Left renal cortex interstitium (tissue), 4 donors: Measurements from ENCODE around the gene PIGT. TPM values are rescaled to one million over a fixed set of nuclear protein-coding genes. Genes with fewer than 3 reads are reported as not detected.

Source experiments
- DNase-seq, 4 donors: peaks; one replicate each; pipeline ENCODE4 v3.0.0-alpha.2; 2013; ENCODE audit warnings: low read depth in 4 of 4, low spot score in 2 of 4, missing footprints in 1 of 4
- polyA plus RNA-seq, 4 donors: library from polyadenylated mRNA; unstranded; fragments of 120-200 nt; gene quantifications; one replicate each; pipeline ENCODE4 v1.2.1, GENCODE V29; 2013; ENCODE audit not compliant: insufficient read length in 4 of 4

Gene PIGT
- polyA plus RNA-seq = 100 to 1,000 TPM in 2 of 4 donors, 10 to 100 TPM in 2; 91.4 to 116 (median 102) TPM

DNA sequence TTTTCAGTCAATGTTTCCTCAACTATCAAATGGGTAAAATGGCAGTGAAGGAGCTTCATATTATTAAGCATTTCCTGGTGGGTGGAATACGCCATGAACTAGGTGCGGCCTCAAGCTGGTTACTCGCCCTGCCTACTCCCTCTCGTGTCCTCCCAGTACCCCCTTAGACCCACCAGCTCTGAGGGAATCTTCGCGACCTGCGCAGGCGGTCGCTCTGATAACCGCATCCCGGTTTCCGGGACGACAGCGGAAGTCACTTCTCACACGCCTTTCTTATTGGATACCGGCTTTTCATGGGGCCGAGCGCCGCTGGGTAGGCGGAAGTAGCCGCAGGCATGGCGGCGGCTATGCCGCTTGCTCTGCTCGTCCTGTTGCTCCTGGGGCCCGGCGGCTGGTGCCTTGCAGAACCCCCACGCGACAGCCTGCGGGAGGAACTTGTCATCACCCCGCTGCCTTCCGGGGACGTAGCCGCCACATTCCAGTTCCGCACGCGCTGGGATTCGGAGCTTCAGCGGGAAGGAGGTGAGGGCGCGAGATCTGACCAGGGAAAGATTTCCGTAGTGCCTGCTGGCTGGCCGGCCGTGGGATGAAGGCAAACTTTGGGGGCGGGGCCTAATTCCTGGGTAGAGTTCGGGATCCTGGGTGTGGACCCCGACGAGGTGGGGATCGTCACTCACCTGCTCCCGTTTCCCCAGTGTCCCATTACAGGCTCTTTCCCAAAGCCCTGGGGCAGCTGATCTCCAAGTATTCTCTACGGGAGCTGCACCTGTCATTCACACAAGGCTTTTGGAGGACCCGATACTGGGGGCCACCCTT lies at the start of gene PIGT:
Gene PIGT, plus strand, starts transcription at position 320 of the 816 bp plus-strand sequence. Its CDS starts 16 bp downstream, at position 336.
- DNase-seq = peak in 3 of 4 donors; percentile 51 to 74 (median 61)

GRCh38 chr20:45366192-45366591 lies 49.7 kb upstream of the PIGT start:
- no peak for DNase-seq

- DNase-seq = no peak
Measured at GRCh38 chr20:45366631-45367030, 49.3 kb upstream of the PIGT start.

GRCh38 chr20:45367126-45367525 lies 48.8 kb upstream of the PIGT start:
- no peak for DNase-seq

DNA sequence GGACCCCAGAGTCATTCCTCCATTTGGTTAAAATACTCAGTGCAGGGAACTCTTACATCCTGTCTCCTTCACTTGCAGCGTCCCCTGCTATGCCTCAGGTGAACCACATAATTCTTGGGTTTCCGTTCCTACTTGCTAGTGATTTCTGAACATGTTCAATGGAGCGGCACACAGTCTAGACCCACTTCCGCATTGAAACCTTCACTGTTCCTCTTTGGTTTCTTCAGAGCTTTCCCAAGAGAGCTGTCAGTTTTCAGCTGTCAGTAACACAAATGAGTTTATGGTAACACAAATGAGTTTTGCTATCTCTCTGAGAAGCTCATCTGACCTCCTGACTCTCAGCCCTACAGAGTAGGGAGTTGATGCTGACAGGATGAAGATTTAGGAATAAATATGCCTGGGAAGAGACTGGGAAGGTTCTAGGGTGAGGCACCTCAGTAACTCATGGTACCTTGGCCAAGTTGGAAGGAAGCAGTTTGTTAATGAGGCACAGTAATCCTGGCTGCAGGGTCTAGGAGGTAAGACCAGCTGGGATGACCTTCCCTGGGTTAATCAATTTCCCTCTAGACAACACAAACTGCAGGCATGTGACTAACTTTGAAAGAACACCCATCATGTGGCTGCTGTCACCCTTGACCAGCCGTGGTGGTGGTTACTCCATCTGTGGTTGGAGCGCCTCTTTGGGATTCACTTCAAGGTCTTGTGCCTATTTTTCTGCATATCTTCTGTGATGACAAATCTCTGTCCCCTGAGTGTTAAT lies 47.5 kb upstream of the PIGT start:
- no peak for DNase-seq

DNA sequence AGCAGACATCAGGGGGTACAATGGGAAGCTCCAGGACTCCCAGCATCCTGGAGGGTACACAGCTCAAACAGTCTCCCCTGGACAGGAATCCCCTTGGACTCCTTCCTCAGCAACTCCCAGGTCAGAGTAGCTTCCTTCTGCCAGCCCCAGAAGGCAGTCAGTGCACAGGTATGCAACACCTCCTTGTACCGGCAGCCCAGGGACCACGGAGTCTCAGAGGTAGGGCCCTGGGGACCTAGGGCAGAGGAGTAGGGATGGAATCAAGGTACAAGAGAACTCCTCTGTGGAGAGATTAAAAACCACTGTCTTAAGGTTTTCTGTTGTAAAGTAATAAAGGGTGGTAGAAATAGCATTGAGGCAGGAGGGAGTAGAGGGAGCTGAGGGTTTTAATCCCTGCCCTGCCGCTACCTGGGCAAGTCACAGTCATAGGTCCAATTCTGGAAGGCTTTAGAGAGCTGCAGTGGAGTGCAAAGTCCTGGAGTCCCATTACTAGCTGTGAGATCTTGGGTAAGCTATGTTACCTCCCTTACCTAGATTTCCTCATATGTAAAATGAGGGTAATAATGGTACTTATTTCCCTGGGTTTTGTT lies 45.3 kb upstream of the PIGT start:
- no peak for DNase-seq

DNA sequence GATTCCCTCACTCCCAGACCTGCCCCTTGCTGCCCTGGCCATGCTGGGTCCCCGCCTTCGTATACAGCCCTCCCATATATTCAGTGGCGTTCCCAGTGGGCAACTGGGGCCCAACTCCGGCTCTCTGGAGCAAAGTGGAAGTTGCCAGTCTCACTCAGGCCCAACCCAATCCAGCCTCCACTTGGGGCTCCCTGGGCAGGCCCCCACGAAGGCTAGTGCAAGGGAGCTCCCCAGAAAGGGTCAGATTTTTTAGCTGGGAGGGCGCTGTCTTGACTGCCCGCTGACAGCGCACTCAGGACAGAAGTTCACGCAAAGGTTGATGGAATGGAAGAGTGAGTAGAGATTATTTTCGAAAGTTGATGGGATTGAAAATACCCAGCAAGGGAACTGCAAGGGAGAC lies 43.7 kb upstream of the PIGT start:
- DNase-seq = no peak

DNA sequence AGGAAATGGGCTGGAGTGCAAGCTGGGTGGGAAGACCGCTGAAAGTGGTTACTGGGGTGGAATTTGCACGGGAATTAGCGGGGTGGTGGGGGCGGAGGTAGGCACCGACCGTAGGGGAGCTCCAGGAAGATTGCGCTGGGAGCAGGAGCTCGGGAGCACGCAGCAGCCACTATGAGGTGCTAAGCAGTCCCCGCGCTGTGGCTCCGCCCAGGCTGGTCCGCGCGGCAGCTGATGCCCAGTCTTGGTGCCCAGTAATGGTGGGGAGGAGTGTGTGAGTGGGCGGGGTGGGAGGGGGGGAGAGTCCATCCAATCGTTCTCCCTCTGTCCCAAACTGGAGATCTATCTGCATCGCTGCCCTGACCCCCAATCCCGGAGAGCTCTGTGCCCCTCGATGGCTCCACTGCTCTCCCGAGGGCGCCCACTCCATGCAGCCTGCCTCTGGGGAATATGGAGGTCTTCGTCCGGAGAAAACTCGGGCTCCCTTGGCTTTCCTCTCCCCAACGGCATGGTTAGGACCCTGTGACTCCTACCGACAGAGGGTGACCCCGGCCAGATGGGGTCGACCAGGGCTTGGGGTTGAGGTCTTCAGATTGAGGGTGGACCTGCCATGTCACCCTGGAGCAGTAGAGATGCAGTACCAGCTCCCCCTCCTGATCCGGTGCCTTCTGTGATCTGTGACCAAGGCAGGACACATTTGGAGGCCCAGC lies 43.1 kb upstream of the PIGT start:
- no peak for DNase-seq

- peak in 2 of 4 donors; percentile 64 to 76 for DNase-seq
Measured at GRCh38 chr20:45373353-45374100, 42.4 kb upstream of the PIGT start.

DNA sequence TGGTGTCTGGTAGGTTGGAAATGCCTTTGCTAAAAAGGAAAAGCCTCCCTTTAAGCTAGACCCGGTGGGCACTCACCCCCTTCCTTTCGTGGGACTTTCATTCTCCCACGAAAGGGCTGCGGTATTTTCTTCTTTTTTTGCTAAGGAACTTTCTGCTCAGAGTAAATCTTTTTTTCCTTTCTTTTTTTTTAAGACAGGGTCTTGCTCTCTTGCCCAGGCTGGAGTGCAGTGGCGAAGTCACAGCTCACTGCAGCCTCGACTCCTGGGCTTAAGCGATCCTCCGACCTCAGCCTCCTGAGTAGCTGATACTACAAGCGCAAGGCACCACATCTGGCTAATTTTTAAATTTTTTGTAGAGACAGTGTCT lies 41.9 kb upstream of the PIGT start:
- no peak for DNase-seq

GRCh38 chr20:45374966-45375365 lies 41.0 kb upstream of the PIGT start:
- DNase-seq = no peak

- no peak for DNase-seq
Measured at GRCh38 chr20:45377269-45377668, 38.7 kb upstream of the PIGT start.

GRCh38 chr20:45378191-45378590 lies 37.8 kb upstream of the PIGT start, which contains the start of gene TP53TG5:
TP53TG5 (minus strand) TSS chr20:45378325; CDS start chr20:45378236, 89 bp downstream.
- DNase-seq = no peak

- DNase-seq = no peak
Measured at GRCh38 chr20:45387274-45387673, 28.7 kb upstream of the PIGT start.

- no peak for DNase-seq
Measured at GRCh38 chr20:45390931-45391330, 25.0 kb upstream of the PIGT start.

DNA sequence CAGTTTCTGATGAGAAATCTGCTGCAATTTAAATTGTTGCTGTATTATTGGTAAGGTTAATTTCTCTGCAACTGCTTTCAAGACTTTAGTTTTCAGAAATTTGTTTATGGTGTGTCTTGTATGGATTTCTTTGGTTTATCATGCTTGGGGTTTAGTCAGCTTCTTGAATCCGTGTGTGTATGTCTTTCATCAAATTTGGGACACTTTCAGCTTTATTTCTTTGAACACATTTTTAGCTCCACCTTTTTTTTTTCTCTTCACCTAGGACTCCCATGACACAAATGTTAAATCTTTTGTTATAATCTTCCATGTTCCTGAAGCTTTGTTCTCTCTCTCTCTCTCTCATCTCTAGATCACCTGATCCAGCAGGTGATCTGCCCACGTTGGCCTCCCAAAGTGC lies 24.4 kb upstream of the PIGT start:
- no peak for DNase-seq

- no peak for DNase-seq
Measured at GRCh38 chr20:45392733-45393132, 23.2 kb upstream of the PIGT start.

DNA sequence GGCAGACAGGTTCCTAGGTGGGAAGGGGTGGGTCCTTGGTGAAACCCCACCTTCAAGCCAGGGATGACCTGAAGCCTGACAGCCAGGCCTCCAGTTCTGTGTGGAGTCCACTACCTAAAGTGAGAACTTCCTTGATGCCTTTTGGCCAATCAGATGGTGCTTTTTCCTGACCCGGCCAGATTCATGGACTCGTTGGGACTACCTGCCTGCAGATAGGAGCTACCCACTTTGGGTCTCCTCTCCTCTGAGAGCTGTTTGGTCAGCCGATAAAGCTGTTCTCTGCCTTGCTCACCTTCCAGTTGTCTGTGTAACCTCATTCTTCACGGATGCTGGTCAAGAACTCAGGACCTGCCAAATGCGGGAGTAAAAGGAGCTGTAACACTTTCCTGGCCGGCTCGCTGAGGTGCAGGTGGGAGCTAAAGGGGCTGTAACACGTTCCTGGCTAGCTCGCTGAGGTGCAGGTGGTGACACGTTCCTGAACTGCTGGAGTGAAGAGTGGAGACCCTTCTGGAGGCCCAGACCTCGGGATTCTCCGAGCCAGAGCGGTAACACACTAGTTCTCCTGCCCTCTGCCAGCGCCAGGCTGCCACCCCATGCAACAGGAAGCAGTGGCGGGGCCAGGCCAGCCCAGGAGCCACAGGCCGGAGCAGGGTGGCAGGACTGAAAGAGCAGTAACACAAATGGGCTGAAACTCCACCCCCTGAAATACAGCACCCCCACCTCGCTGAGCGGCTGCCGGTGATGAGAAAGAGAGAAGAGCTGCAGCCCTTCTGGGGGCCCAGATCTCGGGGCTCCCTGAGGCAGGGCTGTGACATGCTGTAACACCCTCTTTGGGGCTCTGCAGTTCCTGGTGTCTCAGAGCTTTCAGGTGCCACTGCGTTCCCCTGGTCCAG lies 21.5 kb upstream of the PIGT start:
- no peak for DNase-seq

DNA sequence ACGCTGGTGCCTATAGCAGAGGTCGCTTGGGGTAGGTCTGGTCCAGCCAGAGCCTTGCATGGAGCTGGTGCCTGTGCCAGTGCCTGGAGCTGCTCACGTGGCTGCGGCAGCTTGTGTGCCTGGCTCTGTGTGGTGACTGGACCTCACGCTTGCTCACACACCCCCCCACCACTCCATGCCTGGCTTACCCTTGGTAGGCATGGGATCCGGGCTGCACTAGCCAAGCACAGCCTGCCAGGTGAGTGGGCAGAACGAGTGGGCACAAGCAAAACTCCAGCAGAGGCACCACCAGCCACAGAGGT lies 20.9 kb upstream of the PIGT start:
- DNase-seq = no peak
